GM23338 (cell line): ENCODE measurements around the gene LYPD4. TPM values are rescaled to one million over a fixed set of nuclear protein-coding genes. Genes with fewer than 3 reads are reported as not detected.

Experiments
- ATAC-seq: fragments of 200-7000 bp; cut with Tn5 transposase; 3 replicates; pipeline ENCODE4 v1.9.1; 2020
- DNase-seq: peaks from one replicate; pipeline ENCODE4 v3.0.0-alpha.2; 2015; ENCODE audit warnings: low spot score
- H2AFZ ChIP-seq: fragments of 200-600 bp; sonication (generic); 2 replicates; pipeline ENCODE4 v1.8.0; 2016; ENCODE audit warnings: antibody characterized with exemption, mild to moderate bottlenecking, moderate library complexity
- H3F3A ChIP-seq: fragments of 200-600 bp; sonication (generic); replicated peaks from 2 replicates; pipeline ENCODE4 v1.8.0; 2017; ENCODE audit warnings: antibody characterized with exemption, mixed run types, low read depth
- H3K27ac ChIP-seq: fragments of 200-600 bp; sonication (generic); 2 replicates; pipeline ENCODE4 v1.6.1; 2016; ENCODE audit warnings: low read depth
- H3K27me3 ChIP-seq: fragments of 200-600 bp; sonication (generic); 2 replicates; pipeline ENCODE4 v1.8.0; 2016; ENCODE audit warnings: mild to moderate bottlenecking, mixed run types, moderate library complexity; ENCODE audit not compliant: insufficient read depth
- H3K36me3 ChIP-seq: fragments of 200-600 bp; sonication (generic); 2 replicates; pipeline ENCODE4 v1.8.0; 2016; ENCODE audit warnings: mild to moderate bottlenecking; ENCODE audit not compliant: insufficient read depth
- H3K4me1 ChIP-seq: fragments of 200-600 bp; sonication (generic); 2 replicates; pipeline ENCODE4 v1.8.0; 2016; ENCODE audit warnings: mild to moderate bottlenecking, moderate library complexity; ENCODE audit not compliant: insufficient read depth
- H3K4me2 ChIP-seq: fragments of 200-600 bp; sonication (generic); 2 replicates; pipeline ENCODE4 v1.7.1; 2017; ENCODE audit warnings: mixed run types
- H3K4me3 ChIP-seq: fragments of 200-600 bp; sonication (generic); 2 replicates; pipeline ENCODE4 v1.6.1; 2016; ENCODE audit warnings: mixed run types
- H3K79me2 ChIP-seq: fragments of 200-600 bp; sonication (generic); replicated peaks from 2 replicates; pipeline ENCODE4 v1.8.0; 2017; ENCODE audit warnings: mild to moderate bottlenecking; ENCODE audit not compliant: insufficient read depth
- H3K9me2 ChIP-seq: fragments of 200-600 bp; sonication (generic); 2 replicates; pipeline ENCODE4 v1.8.0; 2017; ENCODE audit not compliant: insufficient read depth
- H4K20me1 ChIP-seq: fragments of 200-600 bp; sonication (generic); replicated peaks from 2 replicates; pipeline ENCODE4 v1.8.0; 2017; ENCODE audit warnings: mild to moderate bottlenecking; ENCODE audit not compliant: insufficient read depth
- H3K27ac Mint-ChIP-seq: 2 replicates; pipeline ENCODE4 v1.8.0; 2020; ENCODE audit warnings: inconsistent platforms, mild to moderate bottlenecking, moderate library complexity, mixed read lengths
- H3K27me3 Mint-ChIP-seq: 3 replicates; pipeline ENCODE4 v1.8.0; 2022; ENCODE audit warnings: low read depth, mild to moderate bottlenecking, moderate library complexity, mixed read lengths, inconsistent platforms; ENCODE audit not compliant: insufficient read depth, poor library complexity
- H3K36me3 Mint-ChIP-seq: 3 replicates; pipeline ENCODE4 v1.8.0; 2021; ENCODE audit warnings: low read depth, mild to moderate bottlenecking, inconsistent platforms, moderate library complexity, mixed read lengths
- H3K4me1 Mint-ChIP-seq: 3 replicates; pipeline ENCODE4 v1.8.0; 2020; ENCODE audit warnings: mild to moderate bottlenecking, inconsistent platforms, mixed read lengths
- H3K4me3 Mint-ChIP-seq: 3 replicates; pipeline ENCODE4 v1.8.0; 2021; ENCODE audit warnings: moderate library complexity, mild to moderate bottlenecking, inconsistent platforms, mixed read lengths
- H3K9me3 Mint-ChIP-seq: 3 replicates; pipeline ENCODE4 v1.8.0; 2020; ENCODE audit warnings: moderate library complexity, mild to moderate bottlenecking, inconsistent platforms, mixed read lengths
- CREB1 ChIP-seq: fragments of 250-450 bp; sonication (Bioruptor Pico); IDR thresholded peaks from 2 replicates; pipeline ENCODE4 v1.5.0; 2020; ENCODE audit warnings: low read depth, mild to moderate bottlenecking, moderate library complexity
- EZH2 ChIP-seq: fragments of 200-600 bp; sonication (generic); IDR thresholded peaks from one replicate; pipeline ENCODE4 v1.8.0; 2017; ENCODE audit warnings: antibody characterized with exemption, mild to moderate bottlenecking, low read depth; ENCODE audit not compliant: unreplicated experiment
- EZH2phosphoT487 ChIP-seq: fragments of 200-600 bp; sonication (generic); IDR thresholded peaks from one replicate; pipeline ENCODE4 v1.8.1; 2018; ENCODE audit warnings: antibody characterized with exemption; ENCODE audit not compliant: unreplicated experiment
- JUNB ChIP-seq: IDR thresholded peaks from one replicate; pipeline ENCODE4 v1.6.1; 2016; ENCODE audit warnings: antibody characterized with exemption; ENCODE audit not compliant: unreplicated experiment
- NANOG ChIP-seq: IDR thresholded peaks from 2 replicates; pipeline ENCODE4 v1.6.1; 2016; ENCODE audit warnings: antibody characterized with exemption, borderline replicate concordance
- POLR2AphosphoS5 ChIP-seq: IDR thresholded peaks from 2 replicates; pipeline ENCODE4 v1.6.1; 2016; ENCODE audit warnings: antibody characterized with exemption, low read depth
- STAT1 ChIP-seq: IDR thresholded peaks from one replicate; pipeline ENCODE4 v1.6.1; 2016; ENCODE audit warnings: antibody characterized with exemption; ENCODE audit not compliant: unreplicated experiment
- ZNF114 ChIP-seq: fragments of 250-450 bp; sonication (Bioruptor Pico); IDR thresholded peaks from 2 replicates; pipeline ENCODE4 v1.5.0; 2020; ENCODE audit warnings: mild to moderate bottlenecking, moderate library complexity
- ZNF331 ChIP-seq: fragments of 250-450 bp; sonication (Bioruptor Pico); IDR thresholded peaks from 2 replicates; pipeline ENCODE4 v1.5.0; 2020; ENCODE audit warnings: low read depth, mild to moderate bottlenecking, moderate library complexity
- polyA plus RNA-seq: library from polyadenylated mRNA; unstranded; fragments of >200 nt; fragmentation: Nextera tagmentation; extraction: Ambion mirVana; gene quantifications from 2 replicates; pipeline ENCODE4 v1.2.1, GENCODE V29; 2016
- total RNA-seq: library from RNA; depleted of rRNA; stranded (reverse); fragments of >200 nt; shearing (Covaris generic); gene quantifications from 2 replicates; pipeline ENCODE4 v1.2.3, GENCODE V29; 2014
- TF ChIP-seq, protein P1 (sequence below): IDR thresholded peaks from 2 replicates; pipeline ENCODE4 v1.6.1; 2016; ENCODE audit warnings: antibody characterized with exemption
- TF ChIP-seq, protein P2 (sequence below): IDR thresholded peaks from one replicate; pipeline ENCODE4 v1.6.1; 2018; ENCODE audit warnings: antibody characterized with exemption; ENCODE audit not compliant: unreplicated experiment
- TF ChIP-seq, protein P3 (sequence below): fragments of 250-450 bp; sonication (Bioruptor Pico); IDR thresholded peaks from 2 replicates; pipeline ENCODE4 v1.5.0; 2020; ENCODE audit warnings: mild to moderate bottlenecking, moderate library complexity
- TF ChIP-seq, protein P4 (sequence below), 2 experiments: fragments of 200-600 bp in 1 of 2; sonication (generic) in 1 of 2; conservative IDR thresholded peaks; 2 replicates each; pipeline versions ENCODE4 v1.5.1 to v1.6.1; 2016 to 2017; ENCODE audit warnings: antibody characterized with exemption in 2 of 2, low read depth in 2 of 2, mild to moderate bottlenecking in 2 of 2, moderate library complexity in 1 of 2

The LYPD4 gene
- total and polyA plus RNA-seq, 2 experiments from 2014 or later, result not detected

DNA sequence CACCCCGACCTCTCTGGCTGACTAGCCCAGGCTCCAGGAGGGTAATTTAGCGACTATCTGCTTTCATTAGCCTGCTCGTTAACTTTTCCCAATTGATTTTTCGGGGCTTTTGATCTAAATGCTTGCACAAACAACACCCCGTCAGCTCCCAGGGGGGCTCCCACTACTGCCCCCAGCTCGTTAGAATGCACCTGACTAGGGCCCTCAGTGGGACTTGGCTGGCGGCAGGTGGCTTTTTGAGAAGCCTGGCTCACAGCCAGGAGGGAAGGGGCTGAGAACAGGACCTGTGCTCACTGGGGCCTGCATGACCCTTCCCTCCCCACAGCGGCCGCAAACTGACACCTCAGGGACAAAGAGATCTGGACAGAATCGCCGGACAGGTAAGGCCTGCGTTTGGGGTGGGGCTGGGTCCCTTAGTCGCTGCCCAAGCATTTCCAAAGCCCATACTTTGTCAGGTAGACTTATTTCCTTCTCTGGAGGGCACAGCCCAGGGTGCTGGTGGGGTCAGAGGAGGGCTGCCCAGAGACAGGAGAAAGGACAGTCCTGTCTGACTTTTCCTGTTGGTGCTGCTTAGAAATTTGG lies 25.0 kb upstream of the LYPD4 start:
- Histone ChIP-seq H3K27ac (peak overlapping the region; percentile 98), H3K9me2 (no peaks in the 10 kb centered on the region), H3K4me3 (no peak overlapping the region), H4K20me1 (peaks cover 55% of the 10 kb centered on the region), H3K4me1 (peaks cover 14% of the 10 kb centered on the region), H3K79me2 (peaks cover 38% of the 10 kb centered on the region), H3K27me3 (no peaks in the 10 kb centered on the region), H3K4me2 (no peak overlapping the region), H3F3A (peaks cover 79% of the 10 kb centered on the region), H3K36me3 (peaks cover 60% of the 10 kb centered on the region), H2AFZ (no peak overlapping the region)
- DNase-seq (no peak), ATAC-seq (no peak)
- no peak for TF ChIP-seq NANOG
- TF ChIP-seq EZH2, result no peak
- no peak for TF ChIP-seq ZNF114
- no peak for TF ChIP-seq EZH2phosphoT487
- TF ChIP-seq CREB1, result no peak
- TF ChIP-seq JUNB, result no peak
- TF ChIP-seq, protein P1, sequence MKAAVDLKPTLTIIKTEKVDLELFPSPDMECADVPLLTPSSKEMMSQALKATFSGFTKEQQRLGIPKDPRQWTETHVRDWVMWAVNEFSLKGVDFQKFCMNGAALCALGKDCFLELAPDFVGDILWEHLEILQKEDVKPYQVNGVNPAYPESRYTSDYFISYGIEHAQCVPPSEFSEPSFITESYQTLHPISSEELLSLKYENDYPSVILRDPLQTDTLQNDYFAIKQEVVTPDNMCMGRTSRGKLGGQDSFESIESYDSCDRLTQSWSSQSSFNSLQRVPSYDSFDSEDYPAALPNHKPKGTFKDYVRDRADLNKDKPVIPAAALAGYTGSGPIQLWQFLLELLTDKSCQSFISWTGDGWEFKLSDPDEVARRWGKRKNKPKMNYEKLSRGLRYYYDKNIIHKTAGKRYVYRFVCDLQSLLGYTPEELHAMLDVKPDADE, result no peak
- TF ChIP-seq POLR2AphosphoS5, result no peak; the same call in 1 of the 2 replicates
- TF ChIP-seq, protein P2, sequence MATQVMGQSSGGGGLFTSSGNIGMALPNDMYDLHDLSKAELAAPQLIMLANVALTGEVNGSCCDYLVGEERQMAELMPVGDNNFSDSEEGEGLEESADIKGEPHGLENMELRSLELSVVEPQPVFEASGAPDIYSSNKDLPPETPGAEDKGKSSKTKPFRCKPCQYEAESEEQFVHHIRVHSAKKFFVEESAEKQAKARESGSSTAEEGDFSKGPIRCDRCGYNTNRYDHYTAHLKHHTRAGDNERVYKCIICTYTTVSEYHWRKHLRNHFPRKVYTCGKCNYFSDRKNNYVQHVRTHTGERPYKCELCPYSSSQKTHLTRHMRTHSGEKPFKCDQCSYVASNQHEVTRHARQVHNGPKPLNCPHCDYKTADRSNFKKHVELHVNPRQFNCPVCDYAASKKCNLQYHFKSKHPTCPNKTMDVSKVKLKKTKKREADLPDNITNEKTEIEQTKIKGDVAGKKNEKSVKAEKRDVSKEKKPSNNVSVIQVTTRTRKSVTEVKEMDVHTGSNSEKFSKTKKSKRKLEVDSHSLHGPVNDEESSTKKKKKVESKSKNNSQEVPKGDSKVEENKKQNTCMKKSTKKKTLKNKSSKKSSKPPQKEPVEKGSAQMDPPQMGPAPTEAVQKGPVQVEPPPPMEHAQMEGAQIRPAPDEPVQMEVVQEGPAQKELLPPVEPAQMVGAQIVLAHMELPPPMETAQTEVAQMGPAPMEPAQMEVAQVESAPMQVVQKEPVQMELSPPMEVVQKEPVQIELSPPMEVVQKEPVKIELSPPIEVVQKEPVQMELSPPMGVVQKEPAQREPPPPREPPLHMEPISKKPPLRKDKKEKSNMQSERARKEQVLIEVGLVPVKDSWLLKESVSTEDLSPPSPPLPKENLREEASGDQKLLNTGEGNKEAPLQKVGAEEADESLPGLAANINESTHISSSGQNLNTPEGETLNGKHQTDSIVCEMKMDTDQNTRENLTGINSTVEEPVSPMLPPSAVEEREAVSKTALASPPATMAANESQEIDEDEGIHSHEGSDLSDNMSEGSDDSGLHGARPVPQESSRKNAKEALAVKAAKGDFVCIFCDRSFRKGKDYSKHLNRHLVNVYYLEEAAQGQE, result no peak
- no peak for TF ChIP-seq ZNF331 (CRISPR knock-in tag)
- TF ChIP-seq, protein P3, sequence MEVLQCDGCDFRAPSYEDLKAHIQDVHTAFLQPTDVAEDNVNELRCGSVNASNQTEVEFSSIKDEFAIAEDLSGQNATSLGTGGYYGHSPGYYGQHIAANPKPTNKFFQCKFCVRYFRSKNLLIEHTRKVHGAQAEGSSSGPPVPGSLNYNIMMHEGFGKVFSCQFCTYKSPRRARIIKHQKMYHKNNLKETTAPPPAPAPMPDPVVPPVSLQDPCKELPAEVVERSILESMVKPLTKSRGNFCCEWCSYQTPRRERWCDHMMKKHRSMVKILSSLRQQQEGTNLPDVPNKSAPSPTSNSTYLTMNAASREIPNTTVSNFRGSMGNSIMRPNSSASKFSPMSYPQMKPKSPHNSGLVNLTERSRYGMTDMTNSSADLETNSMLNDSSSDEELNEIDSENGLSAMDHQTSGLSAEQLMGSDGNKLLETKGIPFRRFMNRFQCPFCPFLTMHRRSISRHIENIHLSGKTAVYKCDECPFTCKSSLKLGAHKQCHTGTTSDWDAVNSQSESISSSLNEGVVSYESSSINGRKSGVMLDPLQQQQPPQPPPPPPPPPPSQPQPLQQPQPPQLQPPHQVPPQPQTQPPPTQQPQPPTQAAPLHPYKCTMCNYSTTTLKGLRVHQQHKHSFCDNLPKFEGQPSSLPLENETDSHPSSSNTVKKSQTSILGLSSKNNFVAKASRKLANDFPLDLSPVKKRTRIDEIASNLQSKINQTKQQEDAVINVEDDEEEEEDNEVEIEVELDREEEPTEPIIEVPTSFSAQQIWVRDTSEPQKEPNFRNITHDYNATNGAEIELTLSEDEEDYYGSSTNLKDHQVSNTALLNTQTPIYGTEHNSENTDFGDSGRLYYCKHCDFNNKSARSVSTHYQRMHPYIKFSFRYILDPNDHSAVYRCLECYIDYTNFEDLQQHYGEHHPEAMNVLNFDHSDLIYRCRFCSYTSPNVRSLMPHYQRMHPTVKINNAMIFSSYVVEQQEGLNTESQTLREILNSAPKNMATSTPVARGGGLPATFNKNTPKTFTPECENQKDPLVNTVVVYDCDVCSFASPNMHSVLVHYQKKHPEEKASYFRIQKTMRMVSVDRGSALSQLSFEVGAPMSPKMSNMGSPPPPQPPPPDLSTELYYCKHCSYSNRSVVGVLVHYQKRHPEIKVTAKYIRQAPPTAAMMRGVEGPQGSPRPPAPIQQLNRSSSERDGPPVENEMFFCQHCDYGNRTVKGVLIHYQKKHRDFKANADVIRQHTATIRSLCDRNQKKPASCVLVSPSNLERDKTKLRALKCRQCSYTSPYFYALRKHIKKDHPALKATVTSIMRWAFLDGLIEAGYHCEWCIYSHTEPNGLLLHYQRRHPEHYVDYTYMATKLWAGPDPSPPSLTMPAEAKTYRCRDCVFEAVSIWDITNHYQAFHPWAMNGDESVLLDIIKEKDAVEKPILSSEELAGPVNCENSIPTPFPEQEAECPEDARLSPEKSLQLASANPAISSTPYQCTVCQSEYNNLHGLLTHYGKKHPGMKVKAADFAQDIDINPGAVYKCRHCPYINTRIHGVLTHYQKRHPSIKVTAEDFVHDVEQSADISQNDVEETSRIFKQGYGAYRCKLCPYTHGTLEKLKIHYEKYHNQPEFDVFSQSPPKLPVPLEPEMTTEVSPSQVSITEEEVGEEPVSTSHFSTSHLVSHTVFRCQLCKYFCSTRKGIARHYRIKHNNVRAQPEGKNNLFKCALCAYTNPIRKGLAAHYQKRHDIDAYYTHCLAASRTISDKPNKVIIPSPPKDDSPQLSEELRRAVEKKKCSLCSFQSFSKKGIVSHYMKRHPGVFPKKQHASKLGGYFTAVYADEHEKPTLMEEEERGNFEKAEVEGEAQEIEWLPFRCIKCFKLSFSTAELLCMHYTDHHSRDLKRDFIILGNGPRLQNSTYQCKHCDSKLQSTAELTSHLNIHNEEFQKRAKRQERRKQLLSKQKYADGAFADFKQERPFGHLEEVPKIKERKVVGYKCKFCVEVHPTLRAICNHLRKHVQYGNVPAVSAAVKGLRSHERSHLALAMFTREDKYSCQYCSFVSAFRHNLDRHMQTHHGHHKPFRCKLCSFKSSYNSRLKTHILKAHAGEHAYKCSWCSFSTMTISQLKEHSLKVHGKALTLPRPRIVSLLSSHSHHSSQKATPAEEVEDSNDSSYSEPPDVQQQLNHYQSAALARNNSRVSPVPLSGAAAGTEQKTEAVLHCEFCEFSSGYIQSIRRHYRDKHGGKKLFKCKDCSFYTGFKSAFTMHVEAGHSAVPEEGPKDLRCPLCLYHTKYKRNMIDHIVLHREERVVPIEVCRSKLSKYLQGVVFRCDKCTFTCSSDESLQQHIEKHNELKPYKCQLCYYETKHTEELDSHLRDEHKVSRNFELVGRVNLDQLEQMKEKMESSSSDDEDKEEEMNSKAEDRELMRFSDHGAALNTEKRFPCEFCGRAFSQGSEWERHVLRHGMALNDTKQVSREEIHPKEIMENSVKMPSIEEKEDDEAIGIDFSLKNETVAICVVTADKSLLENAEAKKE (CRISPR knock-in tag), result no peak
- no peak for TF ChIP-seq STAT1
- TF ChIP-seq, protein P4, sequence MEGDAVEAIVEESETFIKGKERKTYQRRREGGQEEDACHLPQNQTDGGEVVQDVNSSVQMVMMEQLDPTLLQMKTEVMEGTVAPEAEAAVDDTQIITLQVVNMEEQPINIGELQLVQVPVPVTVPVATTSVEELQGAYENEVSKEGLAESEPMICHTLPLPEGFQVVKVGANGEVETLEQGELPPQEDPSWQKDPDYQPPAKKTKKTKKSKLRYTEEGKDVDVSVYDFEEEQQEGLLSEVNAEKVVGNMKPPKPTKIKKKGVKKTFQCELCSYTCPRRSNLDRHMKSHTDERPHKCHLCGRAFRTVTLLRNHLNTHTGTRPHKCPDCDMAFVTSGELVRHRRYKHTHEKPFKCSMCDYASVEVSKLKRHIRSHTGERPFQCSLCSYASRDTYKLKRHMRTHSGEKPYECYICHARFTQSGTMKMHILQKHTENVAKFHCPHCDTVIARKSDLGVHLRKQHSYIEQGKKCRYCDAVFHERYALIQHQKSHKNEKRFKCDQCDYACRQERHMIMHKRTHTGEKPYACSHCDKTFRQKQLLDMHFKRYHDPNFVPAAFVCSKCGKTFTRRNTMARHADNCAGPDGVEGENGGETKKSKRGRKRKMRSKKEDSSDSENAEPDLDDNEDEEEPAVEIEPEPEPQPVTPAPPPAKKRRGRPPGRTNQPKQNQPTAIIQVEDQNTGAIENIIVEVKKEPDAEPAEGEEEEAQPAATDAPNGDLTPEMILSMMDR (conservative IDR thresholded peaks at IDR 0.05; ENCODE audit: low read depth in 2 of 2), result no peak
- Mint-ChIP-seq H3K9me3 (no peaks in the 10 kb centered on the region), H3K27me3 (peaks cover 32% of the 10 kb centered on the region), H3K27ac (no peak overlapping the region), H3K36me3 (peaks cover 74% of the 10 kb centered on the region), H3K4me3 (no peak overlapping the region), H3K4me1 (peaks cover 14% of the 10 kb centered on the region)
